GM12878 (cell line): ENCODE results near the gene TP53I11. TPM values are rescaled to one million over a fixed set of nuclear protein-coding genes. Genes with fewer than 3 reads are reported as not detected.

ENCODE experiments used
- ATAC-seq: fragments of 200-7000 bp; cut with Tn5 transposase; 3 replicates; pipeline ENCODE4 v1.9.1; 2020; ENCODE audit warnings: mild to moderate bottlenecking, moderate library complexity
- BruUV-seq: library from RNA; stranded (reverse); fragments of 400-500 nt; replicated peaks from 2 replicates; lab custom pipeline; 2021; lab: Mats Ljungman, UMichigan
- CTCF ChIA-PET: fragments of 300-600 bp; sonication (Branson Sonifier 250); formaldehyde crosslinking; extraction: SDS; loops from one replicate; lab custom pipeline; 2021; ENCODE audit warnings: inconsistent platforms; lab: Yijun Ruan, JAX
- POLR2A ChIA-PET: fragments of 350-600 bp; formaldehyde crosslinking; extraction: SDS; loops from one replicate; lab custom pipeline; 2021; ENCODE audit warnings: inconsistent platforms; lab: Charles Lee
- RAD21 ChIA-PET: fragments of 300-600 bp; sonication (Branson Sonifier 250); formaldehyde crosslinking; loops from one replicate; lab custom pipeline; 2023; ENCODE audit warnings: antibody characterized with exemption; ENCODE audit not compliant: unreplicated experiment; lab: Charles Lee
- SMC1A ChIA-PET: fragments of 300-600 bp; sonication (Branson Sonifier 250); formaldehyde crosslinking; loops from one replicate; lab custom pipeline; 2023; ENCODE audit not compliant: unreplicated experiment, uncharacterized antibody; lab: Charles Lee
- DNase-seq: peaks from one replicate; pipeline ENCODE4 v3.0.0-alpha.2; 2011; ENCODE audit warnings: low read depth, low spot score
- FAIRE-seq: peaks from 3 replicates; lab custom pipeline; 2011; peaks lifted over from hg19 to GRCh38; lab: Jason Lieb, UNC
- H2AFZ ChIP-seq: 2 replicates; pipeline ENCODE4 v1.6.0; 2011; ENCODE audit warnings: low read depth, low read length, control low read depth; ENCODE audit not compliant: control insufficient read depth
- H3K27ac ChIP-seq: 2 replicates; pipeline ENCODE4 v1.5.1; 2011; ENCODE audit warnings: control low read depth; ENCODE audit not compliant: control insufficient read depth, insufficient read depth
- H3K27me3 ChIP-seq, 2 experiments: replicated peaks in 1 of 2; 2 replicates each; pipeline versions ENCODE4 v1.6.0 to v1.6.1; 2011; ENCODE audit warnings: low read length in 1 of 2; ENCODE audit not compliant: control insufficient read depth in 2 of 2, insufficient read depth in 2 of 2
- H3K36me3 ChIP-seq, 2 experiments: 2 replicates each; pipeline ENCODE4 v1.5.1; 2011; ENCODE audit warnings: low read length in 1 of 2; ENCODE audit not compliant: control insufficient read depth in 2 of 2, insufficient read depth in 2 of 2
- H3K4me1 ChIP-seq: 2 replicates; pipeline ENCODE4 v1.6.1; 2011; ENCODE audit warnings: mild to moderate bottlenecking, low read length, moderate library complexity, mixed read lengths; ENCODE audit not compliant: control insufficient read depth, insufficient read depth
- H3K4me2 ChIP-seq: 2 replicates; pipeline ENCODE4 v1.6.0; 2011; ENCODE audit warnings: control low read depth; ENCODE audit not compliant: control insufficient read depth, insufficient read depth
- H3K4me3 ChIP-seq: fragments of 200-600 bp; sonication (generic); 2 replicates; pipeline ENCODE4 v1.5.1; 2016
- H3K79me2 ChIP-seq: 2 replicates; pipeline ENCODE4 v1.6.0; 2011; ENCODE audit warnings: low read length; ENCODE audit not compliant: control insufficient read depth, insufficient read depth
- H3K9ac ChIP-seq: 2 replicates; pipeline ENCODE4 v1.8.0; 2011; ENCODE audit warnings: low read length, control low read depth, mixed read lengths; ENCODE audit not compliant: control insufficient read depth, insufficient read depth
- H3K9me3 ChIP-seq: replicated peaks from 3 replicates; pipeline ENCODE4 v1.5.1; 2011; ENCODE audit warnings: mild to moderate bottlenecking, low read length; ENCODE audit not compliant: control insufficient read depth, insufficient read depth
- H4K20me1 ChIP-seq: 2 replicates; pipeline ENCODE4 v1.6.0; 2011; ENCODE audit not compliant: control insufficient read depth, insufficient read depth
- ASH2L ChIP-seq: fragments of 300-600, 200-600 bp; sonication (generic); IDR thresholded peaks from 2 replicates; pipeline ENCODE4 v1.6.1; 2017; ENCODE audit warnings: low read depth, mild to moderate bottlenecking, borderline replicate concordance
- BCL3 ChIP-seq: IDR thresholded peaks from 2 replicates; pipeline ENCODE4 v1.6.1; 2011; ENCODE audit warnings: borderline replicate concordance, low read depth, mild to moderate bottlenecking, moderate library complexity, low read length; ENCODE audit not compliant: insufficient read depth, poor library complexity, severe bottlenecking
- EZH2 ChIP-seq: IDR thresholded peaks from 2 replicates; pipeline ENCODE4 v1.6.1; 2012; ENCODE audit warnings: low read depth, mild to moderate bottlenecking, control low read depth, inconsistent platforms, low read length, borderline replicate concordance; ENCODE audit not compliant: control insufficient read depth
- HDAC6 ChIP-seq: fragments of 200-600 bp; sonication (generic); IDR thresholded peaks from one replicate; pipeline ENCODE4 v1.8.0; 2017; ENCODE audit warnings: antibody characterized with exemption; ENCODE audit not compliant: unreplicated experiment
- NRF1 ChIP-seq: conservative IDR thresholded peaks from 2 replicates; pipeline ENCODE4 v1.6.1; 2011; ENCODE audit warnings: mild to moderate bottlenecking, low read depth, low read length, improper control_type of control experiment
- POLR2AphosphoS2 ChIP-seq: IDR thresholded peaks from 2 replicates; pipeline ENCODE4 v1.6.1; 2011; ENCODE audit warnings: low read depth, mild to moderate bottlenecking, low read length, improper control_type of control experiment, moderate library complexity
- RCOR1 ChIP-seq: conservative IDR thresholded peaks from 2 replicates; pipeline ENCODE4 v1.6.1; 2012; ENCODE audit warnings: low read depth, low read length, improper control_type of control experiment
- ZNF384 ChIP-seq: IDR thresholded peaks from 2 replicates; pipeline ENCODE4 v1.6.1; 2012; ENCODE audit warnings: low read depth, mild to moderate bottlenecking, low read length, improper control_type of control experiment, borderline replicate concordance
- WGBS: methylation state at CpG from one replicate; pipeline ENCODE4 v1.1.6; 2016; ENCODE audit warnings: low lambda C conversion rate; ENCODE audit not compliant: insufficient replicate concordance, insufficient coverage; ENCODE audit errors: missing lambda C conversion rate; 5-methylcytosine and 5-hydroxymethylcytosine counted together
- in situ Hi-C: fragments of 300-500 bp; cut with MboI; formaldehyde crosslinking; loops from 9 replicates; pipeline ENCODE4 v1.14.3; 2018; ENCODE audit warnings: mixed read lengths
- intact Hi-C: fragments of 100-400 bp; cut with micrococcal nuclease; formaldehyde crosslinking; loops from one replicate; pipeline ENCODE4 v1.14.2; 2022; ENCODE audit not compliant: unreplicated experiment
- polyA plus RNA-seq, 11 experiments: library from polyadenylated mRNA; depleted of rRNA in 4 of 11; unstranded in 6 of 11; stranded (reverse) in 5 of 11; fragments of >200 nt; fragmentation: Nextera tagmentation in 4 of 11; fragmentation: Illumina TruSeq in 1 of 11; extraction: Ambion mirVana in 4 of 11; extraction: Trizol in 1 of 11; gene quantifications; 1 replicate in 1 of 11; 2 replicates in 10 of 11; pipeline versions ENCODE4 v1.2.1 to v1.2.3, GENCODE V29; 2011 to 2016; ENCODE audit warnings: inconsistent platforms in 2 of 11, missing spikeins in 2 of 11, low read depth in 1 of 11
- total RNA-seq, 4 experiments: library from RNA; depleted of rRNA in 3 of 4; stranded (reverse); fragments of >200 nt in 3 of 4; fragmentation: Illumina TruSeq in 1 of 4; extraction: Trizol in 1 of 4; gene quantifications; 2 replicates each; pipeline versions ENCODE4 v1.2.1 to v1.2.3, GENCODE V29; 2013 to 2021

Gene TP53I11
- total and polyA plus RNA-seq, 10 of the 15 experiments (the other 5 are each of a cell fraction or from before 2014, with no cell fraction given): 0.03 to 0.28 (median 0.17) TPM; not detected in 3

GRCh38 chr11:44960200-44960845 is 9.6 kb upstream of the TP53I11 start:
- no peaks in the 10 kb centered on the region for H3K4me1 ChIP-seq
- H3K9ac ChIP-seq: no peak overlapping the region
- no peaks in the 10 kb centered on the region for H3K79me2 ChIP-seq
- WGBS: 32% methylated on average over 7 of the region's 7 CpGs
- no peak overlapping the region for H3K27ac ChIP-seq
- no peak for DNase-seq
- peaks cover 0 to 8% of the 10 kb centered on the region in 2 experiments; a peak in 2 of 4 replicates for H3K27me3 ChIP-seq
- ChIA-PET SMC1A (no interaction called here), RAD21 (no interaction called here), POLR2A (interaction anchor here (0.6 kb wide), 1 partner anchor 387 kb away, joined by 4 read pairs; no protein-coding TSS in a partner anchor), CTCF (no interaction called here)
- no peak for FAIRE-seq
- intact Hi-C loops: no loop called here
- H3K4me2 ChIP-seq: no peak overlapping the region
- H4K20me1 ChIP-seq: no peaks in the 10 kb centered on the region
- H2AFZ ChIP-seq: no peak overlapping the region
- in situ Hi-C loops: no loop called here
- H3K4me3 ChIP-seq: no peak overlapping the region
- H3K9me3 ChIP-seq: no peaks in the 10 kb centered on the region
- BruUV-seq: no TSS peak
- no peaks in the 10 kb centered on the region for H3K36me3 ChIP-seq
- ATAC-seq: no peak
- no peak for TF ChIP-seq ZNF384

DNA sequence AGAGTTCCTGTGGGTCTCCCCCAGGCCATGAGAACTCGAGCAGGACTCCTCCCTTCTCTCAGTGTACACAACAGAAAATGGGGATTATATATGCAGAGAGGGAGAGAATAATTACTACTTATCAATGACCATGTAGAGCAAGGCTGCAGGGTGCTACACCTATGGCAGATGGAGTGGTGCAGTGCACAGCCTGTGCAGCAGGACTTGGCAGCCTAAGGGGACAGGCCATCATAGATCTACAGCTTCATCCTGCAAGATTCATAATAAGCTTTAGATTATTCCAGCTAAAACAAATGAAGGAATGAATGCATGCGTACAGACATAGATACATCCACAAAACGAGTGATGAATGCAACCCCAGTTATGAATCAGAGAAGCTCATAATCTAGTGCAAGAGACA is 8.4 kb upstream of the TP53I11 start:
- DNase-seq (no peak), ATAC-seq (no peak), FAIRE-seq (no peak)
- Histone ChIP-seq H3K79me2 (no peaks in the 10 kb centered on the region), H3K27me3 (peaks cover 0 to 8% of the 10 kb centered on the region in 2 experiments; a peak in 3 of 4 replicates), H3K9ac (no peak overlapping the region), H3K4me3 (no peak overlapping the region), H3K27ac (no peak overlapping the region), H3K4me1 (no peaks in the 10 kb centered on the region), H4K20me1 (no peaks in the 10 kb centered on the region), H3K36me3 (no peaks in the 10 kb centered on the region), H3K9me3 (no peaks in the 10 kb centered on the region), H3K4me2 (no peak overlapping the region), H2AFZ (no peak overlapping the region)
- 29% methylated on average over 3 of the region's 3 CpGs for WGBS
- TF ChIP-seq NRF1: no peak
- TF ChIP-seq EZH2: no peak
- no peak for TF ChIP-seq POLR2AphosphoS2
- TF ChIP-seq HDAC6: no peak
- no peak for TF ChIP-seq ASH2L
- TF ChIP-seq BCL3: no peak
- no peak for TF ChIP-seq RCOR1
- BruUV-seq: no TSS peak
- ChIA-PET POLR2A (no interaction called here), CTCF (interaction anchor here (1.8 kb wide), 1 partner anchor 23 kb away, joined by 5 read pairs; no protein-coding TSS in a partner anchor), RAD21 (no interaction called here), SMC1A (no interaction called here)
- in situ Hi-C loops (no loop called here), intact Hi-C loops (no loop called here)
